Hepatocyte (in vitro differentiated cells): ENCODE data around the gene INTS4. TPM values are rescaled to one million over a fixed set of nuclear protein-coding genes. Genes with fewer than 3 reads are reported as not detected.

Source experiments
- DNase-seq: peaks from one replicate; pipeline ENCODE4 v3.0.0-alpha.2; 2016; ENCODE audit warnings: low spot score
- H2AFZ ChIP-seq: fragments of 200-600 bp; sonication (generic); 2 replicates; pipeline ENCODE4 v1.6.0; 2016; ENCODE audit warnings: antibody characterized with exemption, mild to moderate bottlenecking
- H3K27ac ChIP-seq: fragments of 200-600 bp; sonication (generic); 2 replicates; pipeline ENCODE4 v1.5.1; 2016; ENCODE audit warnings: mild to moderate bottlenecking
- H3K27me3 ChIP-seq: fragments of 200-600 bp; sonication (generic); 2 replicates; pipeline ENCODE4 v1.6.1; 2016
- H3K36me3 ChIP-seq: fragments of 200-600 bp; sonication (generic); replicated peaks from 2 replicates; pipeline ENCODE4 v1.5.1; 2016; ENCODE audit warnings: low read depth; ENCODE audit not compliant: insufficient read depth
- H3K4me1 ChIP-seq: fragments of 200-600 bp; sonication (generic); 2 replicates; pipeline ENCODE4 v1.5.1; 2016; ENCODE audit warnings: mild to moderate bottlenecking, moderate library complexity; ENCODE audit not compliant: insufficient read depth
- H3K4me2 ChIP-seq: fragments of 200-600 bp; sonication (generic); 2 replicates; pipeline ENCODE4 v1.6.0; 2016
- H3K4me3 ChIP-seq: fragments of 200-600 bp; sonication (generic); 2 replicates; pipeline ENCODE4 v1.5.1; 2016; ENCODE audit warnings: mild to moderate bottlenecking
- H3K79me2 ChIP-seq: fragments of 200-600 bp; sonication (generic); 2 replicates; pipeline ENCODE4 v1.6.0; 2017; ENCODE audit warnings: mild to moderate bottlenecking
- H3K9me2 ChIP-seq: fragments of 200-600 bp; sonication (generic); replicated peaks from 2 replicates; pipeline ENCODE4 v1.6.0; 2017; ENCODE audit warnings: mild to moderate bottlenecking; ENCODE audit not compliant: insufficient read depth
- H3K9me3 ChIP-seq: fragments of 200-600 bp; sonication (generic); 2 replicates; pipeline ENCODE4 v1.5.1; 2016; ENCODE audit warnings: low read depth, mild to moderate bottlenecking
- H4K20me1 ChIP-seq: fragments of 200-600 bp; sonication (generic); 2 replicates; pipeline ENCODE4 v1.6.0; 2016; ENCODE audit warnings: mild to moderate bottlenecking; ENCODE audit not compliant: insufficient read depth, poor library complexity, severe bottlenecking
- EZH2 ChIP-seq: fragments of 200-600 bp; sonication (generic); IDR thresholded peaks from 2 replicates; pipeline ENCODE4 v1.6.1; 2016; ENCODE audit warnings: antibody characterized with exemption, mild to moderate bottlenecking, borderline replicate concordance
- EZH2phosphoT487 ChIP-seq: fragments of 200-600 bp; sonication (generic); IDR thresholded peaks from one replicate; pipeline ENCODE4 v1.6.1; 2018; ENCODE audit warnings: antibody characterized with exemption, mild to moderate bottlenecking, low read depth, moderate library complexity; ENCODE audit not compliant: unreplicated experiment, severe bottlenecking
- WGBS: methylation state at CpG from one replicate; pipeline ENCODE4 v1.1.6; 2016; ENCODE audit warnings: low lambda C conversion rate; ENCODE audit errors: missing lambda C conversion rate; 5-methylcytosine and 5-hydroxymethylcytosine counted together
- polyA plus RNA-seq: library from polyadenylated mRNA; unstranded; fragments of >200 nt; fragmentation: Nextera tagmentation; extraction: Ambion mirVana; gene quantifications from 2 replicates; pipeline ENCODE4 v1.2.1, GENCODE V29; 2016
- total RNA-seq: library from RNA; depleted of rRNA; stranded (reverse); fragments of >200 nt; gene quantifications from 2 replicates; pipeline ENCODE4 v1.2.3, GENCODE V29; 2014
- TF ChIP-seq, protein P1 (sequence below): fragments of 200-600 bp; sonication (generic); IDR thresholded peaks from 2 replicates; pipeline ENCODE4 v1.5.1; 2016; ENCODE audit warnings: antibody characterized with exemption, mild to moderate bottlenecking; ENCODE audit not compliant: poor library complexity

The INTS4 gene
- total and polyA plus RNA-seq, 2 experiments from 2014 or later, result 24.0 to 28.0 TPM

GRCh38 chr11:78033040-78033439, 38.6 kb upstream of the INTS4 start:
- H3K4me1 ChIP-seq, result peaks cover 8% of the 10 kb centered on the region
- TF ChIP-seq, protein P1, sequence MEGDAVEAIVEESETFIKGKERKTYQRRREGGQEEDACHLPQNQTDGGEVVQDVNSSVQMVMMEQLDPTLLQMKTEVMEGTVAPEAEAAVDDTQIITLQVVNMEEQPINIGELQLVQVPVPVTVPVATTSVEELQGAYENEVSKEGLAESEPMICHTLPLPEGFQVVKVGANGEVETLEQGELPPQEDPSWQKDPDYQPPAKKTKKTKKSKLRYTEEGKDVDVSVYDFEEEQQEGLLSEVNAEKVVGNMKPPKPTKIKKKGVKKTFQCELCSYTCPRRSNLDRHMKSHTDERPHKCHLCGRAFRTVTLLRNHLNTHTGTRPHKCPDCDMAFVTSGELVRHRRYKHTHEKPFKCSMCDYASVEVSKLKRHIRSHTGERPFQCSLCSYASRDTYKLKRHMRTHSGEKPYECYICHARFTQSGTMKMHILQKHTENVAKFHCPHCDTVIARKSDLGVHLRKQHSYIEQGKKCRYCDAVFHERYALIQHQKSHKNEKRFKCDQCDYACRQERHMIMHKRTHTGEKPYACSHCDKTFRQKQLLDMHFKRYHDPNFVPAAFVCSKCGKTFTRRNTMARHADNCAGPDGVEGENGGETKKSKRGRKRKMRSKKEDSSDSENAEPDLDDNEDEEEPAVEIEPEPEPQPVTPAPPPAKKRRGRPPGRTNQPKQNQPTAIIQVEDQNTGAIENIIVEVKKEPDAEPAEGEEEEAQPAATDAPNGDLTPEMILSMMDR, result no peak
- TF ChIP-seq EZH2 (no peak), EZH2phosphoT487 (no peak)
- H3K4me2 ChIP-seq, result no peak overlapping the region
- WGBS, result 62% methylated on average over 4 of the region's 4 CpGs
- H4K20me1 ChIP-seq, result no peaks in the 10 kb centered on the region
- no peaks in the 10 kb centered on the region for H3K9me3 ChIP-seq
- no peaks in the 10 kb centered on the region for H3K9me2 ChIP-seq
- no peak overlapping the region for H3K27ac ChIP-seq
- H3K4me3 ChIP-seq, result no peak overlapping the region
- no peak overlapping the region for H2AFZ ChIP-seq
- no peaks in the 10 kb centered on the region for H3K79me2 ChIP-seq
- DNase-seq, result no peak
- H3K27me3 ChIP-seq, result no peaks in the 10 kb centered on the region
- no peaks in the 10 kb centered on the region for H3K36me3 ChIP-seq

DNA sequence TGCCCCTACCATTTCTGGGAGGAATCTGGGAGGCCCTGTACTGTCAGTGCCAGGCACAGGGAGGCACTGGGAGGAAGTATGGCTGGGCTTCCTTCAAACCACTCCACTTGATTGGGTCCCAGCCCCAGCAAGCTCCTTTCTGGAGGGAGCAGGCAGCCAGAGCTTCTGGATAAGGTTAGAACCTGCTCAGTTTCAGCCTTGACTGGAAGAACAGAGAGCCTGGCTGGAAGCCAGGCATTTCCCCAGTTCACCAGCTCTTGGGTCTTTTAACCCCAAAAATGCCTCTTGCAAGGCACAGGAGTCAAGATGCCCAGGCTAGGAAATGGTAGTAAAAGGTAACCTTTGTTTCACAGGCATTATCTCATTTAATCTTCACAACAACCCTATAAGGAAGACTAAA, 37.6 kb upstream of the INTS4 start:
- Histone ChIP-seq H3K79me2 (no peaks in the 10 kb centered on the region), H3K36me3 (no peaks in the 10 kb centered on the region), H3K4me3 (no peak overlapping the region), H3K4me2 (no peak overlapping the region), H3K27ac (peak overlapping the region; percentile 85), H3K4me1 (peaks cover 8% of the 10 kb centered on the region), H3K9me3 (no peaks in the 10 kb centered on the region), H4K20me1 (no peaks in the 10 kb centered on the region), H2AFZ (no peak overlapping the region), H3K27me3 (no peaks in the 10 kb centered on the region), H3K9me2 (no peaks in the 10 kb centered on the region)
- TF ChIP-seq EZH2 (no peak), EZH2phosphoT487 (no peak)
- TF ChIP-seq, protein P1, result no peak
- peak; percentile 59 for DNase-seq

- TF ChIP-seq, protein P1, result no peak
- H2AFZ ChIP-seq, result no peak overlapping the region
- peaks cover 8% of the 10 kb centered on the region for H3K4me1 ChIP-seq
- H3K9me3 ChIP-seq, result no peaks in the 10 kb centered on the region
- H3K4me2 ChIP-seq, result no peak overlapping the region
- H4K20me1 ChIP-seq, result no peaks in the 10 kb centered on the region
- no peaks in the 10 kb centered on the region for H3K79me2 ChIP-seq
- DNase-seq, result no peak
- H3K9me2 ChIP-seq, result no peaks in the 10 kb centered on the region
- H3K27ac ChIP-seq, result peak overlapping the region; percentile 85
- no peaks in the 10 kb centered on the region for H3K36me3 ChIP-seq
- no peaks in the 10 kb centered on the region for H3K27me3 ChIP-seq
- 96% methylated on average over 3 of the region's 3 CpGs for WGBS
- no peak overlapping the region for H3K4me3 ChIP-seq
These were observed 37.2 kb upstream of the INTS4 start for GRCh38 chr11:78031629-78032028.
